MV-4-11 (cell line): ENCODE measurements around the gene PLEKHA6.
A peak's percentile ranks its signal among the peaks of the same experiment; 100 is the strongest.
"Not testable (repeated sequence)": the region's sequence is repeated elsewhere in the genome, so short reads cannot be mapped to it uniquely, and the experiment has no call there.

Source experiments
- DNase-seq: peaks from one replicate; lab custom pipeline; 2025; lab: John Stamatoyannopoulos, UW

Gene PLEKHA6

GRCh38 chr1:204238520-204238919 lies 121.2 kb downstream of the PLEKHA6 start:
- DNase-seq: not testable (repeated sequence)

GRCh38 chr1:204237515-204237914 lies 122.2 kb downstream of the PLEKHA6 start:
- not testable (repeated sequence) for DNase-seq

- DNase-seq: no peak
Measured at GRCh38 chr1:204232526-204232925, 127.2 kb downstream of the PLEKHA6 start.

GRCh38 chr1:204230211-204230610 lies 129.5 kb downstream of the PLEKHA6 start:
- no peak for DNase-seq

- no peak for DNase-seq
Measured at GRCh38 chr1:204228896-204229295, 130.8 kb downstream of the PLEKHA6 start.

- DNase-seq: no peak
Measured at GRCh38 chr1:204227996-204228785, 131.5 kb downstream of the PLEKHA6 start.

GRCh38 chr1:204227351-204227750 lies 132.4 kb downstream of the PLEKHA6 start:
- no peak for DNase-seq

- DNase-seq: peak; percentile 72
Measured at GRCh38 chr1:204225841-204226735, 133.6 kb downstream of the PLEKHA6 start.

GRCh38 chr1:204224655-204225054 lies 135.1 kb downstream of the PLEKHA6 start:
- no peak for DNase-seq

- DNase-seq: no peak
Measured at GRCh38 chr1:204223129-204223860, 136.4 kb downstream of the PLEKHA6 start.

- DNase-seq: no peak
Measured at GRCh38 chr1:204222764-204223055, 137.0 kb downstream of the PLEKHA6 start.

- DNase-seq: no peak
Measured at GRCh38 chr1:204222006-204222763, 137.5 kb downstream of the PLEKHA6 start.

GRCh38 chr1:204221271-204221670 lies 138.5 kb downstream of the PLEKHA6 start:
- no peak for DNase-seq

- DNase-seq: no peak
Measured at GRCh38 chr1:204219971-204220616, 139.6 kb downstream of the PLEKHA6 start.

- DNase-seq: no peak
Measured at GRCh38 chr1:204218552-204218951, 141.2 kb downstream of the PLEKHA6 start.

GRCh38 chr1:204217648-204218000 lies 142.1 kb downstream of the PLEKHA6 start:
- DNase-seq: no peak

GRCh38 chr1:204216880-204217647 lies 142.7 kb downstream of the PLEKHA6 start:
- DNase-seq: no peak

GRCh38 chr1:204216236-204216635 lies 143.5 kb downstream of the PLEKHA6 start:
- no peak for DNase-seq

GRCh38 chr1:204213668-204214662 lies 145.8 kb downstream of the PLEKHA6 start, which contains the start of gene GOLT1A:
Gene GOLT1A (minus strand): TSS chr1:204213988. CDS start chr1:204213906, 82 bp downstream.
- DNase-seq: peak; percentile 64
